ENCODE measurements around the gene ESCO1. TPM values are rescaled to one million over a fixed set of nuclear protein-coding genes. Genes with fewer than 3 reads are reported as not detected.

Gene ESCO1
- total RNA-seq, 1 experiment from 2014 or later = 21.8 TPM

DNA sequence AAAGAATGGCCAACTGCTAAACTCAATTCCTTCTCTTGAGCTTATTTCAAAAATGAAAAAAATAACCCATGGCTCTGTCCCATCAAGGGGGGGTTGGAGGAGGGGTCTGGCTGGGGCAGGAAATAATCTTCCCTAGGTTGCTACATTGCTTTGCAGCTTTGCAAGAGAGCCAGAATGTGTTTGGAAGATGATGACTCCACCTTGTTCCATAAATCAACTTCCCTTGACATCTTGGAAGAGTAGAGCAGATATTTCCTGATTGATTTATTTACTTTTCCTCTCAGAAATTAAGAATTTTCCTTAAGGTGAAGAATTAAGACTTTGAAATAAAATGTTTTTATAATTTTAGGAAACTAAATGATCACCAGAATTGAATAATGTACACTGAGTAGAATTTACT, 41.3 kb downstream of the ESCO1 start:
- BruUV-seq (replicated peaks) = no TSS peak
- CTCF ChIA-PET = no interaction called here
- TF ChIP-seq, protein P1, sequence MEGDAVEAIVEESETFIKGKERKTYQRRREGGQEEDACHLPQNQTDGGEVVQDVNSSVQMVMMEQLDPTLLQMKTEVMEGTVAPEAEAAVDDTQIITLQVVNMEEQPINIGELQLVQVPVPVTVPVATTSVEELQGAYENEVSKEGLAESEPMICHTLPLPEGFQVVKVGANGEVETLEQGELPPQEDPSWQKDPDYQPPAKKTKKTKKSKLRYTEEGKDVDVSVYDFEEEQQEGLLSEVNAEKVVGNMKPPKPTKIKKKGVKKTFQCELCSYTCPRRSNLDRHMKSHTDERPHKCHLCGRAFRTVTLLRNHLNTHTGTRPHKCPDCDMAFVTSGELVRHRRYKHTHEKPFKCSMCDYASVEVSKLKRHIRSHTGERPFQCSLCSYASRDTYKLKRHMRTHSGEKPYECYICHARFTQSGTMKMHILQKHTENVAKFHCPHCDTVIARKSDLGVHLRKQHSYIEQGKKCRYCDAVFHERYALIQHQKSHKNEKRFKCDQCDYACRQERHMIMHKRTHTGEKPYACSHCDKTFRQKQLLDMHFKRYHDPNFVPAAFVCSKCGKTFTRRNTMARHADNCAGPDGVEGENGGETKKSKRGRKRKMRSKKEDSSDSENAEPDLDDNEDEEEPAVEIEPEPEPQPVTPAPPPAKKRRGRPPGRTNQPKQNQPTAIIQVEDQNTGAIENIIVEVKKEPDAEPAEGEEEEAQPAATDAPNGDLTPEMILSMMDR (IDR thresholded peaks at IDR 0.05; ENCODE audit: unreplicated experiment) = no peak
- peaks cover 34% of the 10 kb centered on the region for H3K36me3 Mint-ChIP-seq (ENCODE audit: insufficient read depth, unreplicated experiment)
- H3K9me3 Mint-ChIP-seq (ENCODE audit: low read depth, unreplicated experiment) = no peaks in the 10 kb centered on the region
- no peaks in the 10 kb centered on the region for H3K4me1 Mint-ChIP-seq (ENCODE audit: low read depth, unreplicated experiment)
- no peak overlapping the region for H3K27ac Mint-ChIP-seq (ENCODE audit: unreplicated experiment)
- H3K4me3 Mint-ChIP-seq (ENCODE audit: low read depth, unreplicated experiment) = no peak overlapping the region
- H3K27me3 Mint-ChIP-seq (ENCODE audit: unreplicated experiment) = no peaks in the 10 kb centered on the region
- no peak for DNase-seq
- intact Hi-C loops (cut with micrococcal nuclease; ENCODE audit: unreplicated experiment) = loop anchor here (10.0 kb wide), 1 partner anchor 64 kb away; no protein-coding TSS in a partner anchor

DNA sequence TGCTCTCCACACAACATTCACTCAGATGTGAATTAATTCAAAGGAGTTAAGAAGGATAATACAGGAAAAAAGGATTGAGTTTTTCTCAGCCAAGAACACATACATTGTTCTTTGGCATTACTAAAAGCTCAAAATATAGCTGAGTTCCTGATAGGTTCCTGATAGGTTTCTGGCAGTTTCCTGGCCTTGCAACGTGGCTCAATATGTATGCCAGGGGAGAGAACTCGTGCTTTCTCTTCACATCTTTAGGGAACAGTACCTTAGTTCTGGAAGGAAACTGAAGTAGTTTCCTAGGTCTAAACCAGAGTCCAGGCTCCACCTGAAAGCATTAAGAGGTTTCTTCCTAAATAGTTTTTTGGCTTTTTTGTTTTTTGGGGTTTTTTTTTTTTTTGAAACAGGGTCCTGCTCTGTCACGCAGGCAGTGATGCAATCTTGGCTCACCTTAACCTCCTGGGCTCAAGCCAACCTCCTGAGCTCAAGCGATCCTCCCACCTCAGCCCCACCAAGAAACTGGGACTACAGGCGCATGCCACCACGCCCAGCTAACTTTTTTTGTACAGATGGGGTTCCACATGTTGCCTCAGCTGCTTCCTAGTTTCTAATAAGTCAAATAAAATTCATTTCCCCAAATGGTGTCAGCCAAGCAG, 42.8 kb downstream of the ESCO1 start:
- CTCF ChIA-PET = no interaction called here

DNA sequence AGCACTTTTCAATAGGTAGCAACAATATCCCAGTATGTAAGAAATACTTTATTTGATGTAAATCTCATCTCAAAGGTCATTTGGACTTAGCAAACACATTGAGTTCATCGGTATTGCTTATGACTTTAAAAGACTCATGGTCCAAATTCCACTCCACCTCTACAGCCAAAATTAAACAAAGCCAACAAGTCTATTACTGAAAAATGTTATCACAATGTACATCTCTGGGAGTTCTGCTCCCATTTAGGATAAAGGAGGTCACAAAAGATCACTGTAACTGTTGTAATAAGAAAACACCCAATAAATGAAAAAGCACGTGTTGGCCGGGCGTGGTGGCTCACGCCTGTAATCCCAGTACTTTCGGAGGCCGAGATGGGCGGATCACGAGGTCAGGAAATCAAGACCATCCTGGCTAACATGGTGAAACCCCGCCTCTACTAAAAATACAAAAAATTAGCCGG, 50.0 kb downstream of the ESCO1 start:
- H3K4me3 Mint-ChIP-seq (ENCODE audit: low read depth, unreplicated experiment) = no peak overlapping the region
- DNase-seq = no peak
- CTCF ChIA-PET = no interaction called here
- peaks cover 23% of the 10 kb centered on the region for H3K36me3 Mint-ChIP-seq (ENCODE audit: insufficient read depth, unreplicated experiment)
- intact Hi-C loops (cut with micrococcal nuclease; ENCODE audit: unreplicated experiment) = loop anchor here (10.0 kb wide), 1 partner anchor 56 kb away; no protein-coding TSS in a partner anchor
- no peaks in the 10 kb centered on the region for H3K9me3 Mint-ChIP-seq (ENCODE audit: low read depth, unreplicated experiment)
- H3K27me3 Mint-ChIP-seq (ENCODE audit: unreplicated experiment) = no peaks in the 10 kb centered on the region
- no peak overlapping the region for H3K27ac Mint-ChIP-seq (ENCODE audit: unreplicated experiment)
- TF ChIP-seq, protein P1 (IDR thresholded peaks at IDR 0.05; ENCODE audit: unreplicated experiment) = no peak
- H3K4me1 Mint-ChIP-seq (ENCODE audit: low read depth, unreplicated experiment) = no peaks in the 10 kb centered on the region
- no TSS peak for BruUV-seq (replicated peaks)

More for the DNA sequence above, 42.8 kb downstream of the ESCO1 start:
- H3K4me1 Mint-ChIP-seq (ENCODE audit: low read depth, unreplicated experiment) = no peaks in the 10 kb centered on the region
- BruUV-seq (replicated peaks) = no TSS peak
- intact Hi-C loops (cut with micrococcal nuclease; ENCODE audit: unreplicated experiment) = loop anchor here (10.0 kb wide), 1 partner anchor 63 kb away; no protein-coding TSS in a partner anchor
- no peak for DNase-seq
- H3K27me3 Mint-ChIP-seq (ENCODE audit: unreplicated experiment) = no peaks in the 10 kb centered on the region
- TF ChIP-seq, protein P1 (IDR thresholded peaks at IDR 0.05; ENCODE audit: unreplicated experiment) = no peak
- H3K27ac Mint-ChIP-seq (ENCODE audit: unreplicated experiment) = no peak overlapping the region
- H3K9me3 Mint-ChIP-seq (ENCODE audit: low read depth, unreplicated experiment) = no peaks in the 10 kb centered on the region
- H3K4me3 Mint-ChIP-seq (ENCODE audit: low read depth, unreplicated experiment) = no peak overlapping the region
- H3K36me3 Mint-ChIP-seq (ENCODE audit: insufficient read depth, unreplicated experiment) = peaks cover 34% of the 10 kb centered on the region

DNA sequence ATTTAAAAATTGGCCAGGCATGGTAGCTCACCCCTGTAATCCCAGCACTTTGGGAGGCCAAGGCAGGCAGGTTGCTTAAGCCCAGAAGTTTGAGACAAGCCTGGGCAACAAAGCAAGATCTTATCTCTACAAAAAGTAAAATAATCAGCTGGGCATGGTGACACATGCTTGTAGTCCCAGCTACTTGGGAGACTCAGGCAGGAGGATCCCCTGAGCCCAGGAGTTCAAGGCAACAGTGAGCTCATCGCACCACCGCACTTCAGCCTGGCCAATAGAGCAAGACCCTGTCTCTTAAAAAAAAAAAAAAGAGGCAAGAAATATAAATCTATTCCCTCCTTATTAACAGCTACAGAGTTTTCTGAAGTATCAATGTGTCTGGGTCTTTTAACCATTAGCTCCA, 51.9 kb downstream of the ESCO1 start:
- DNase-seq = no peak
- intact Hi-C loops (cut with micrococcal nuclease; ENCODE audit: unreplicated experiment) = loop anchor here (10.0 kb wide), 1 partner anchor 266 kb away; no protein-coding TSS in a partner anchor
- TF ChIP-seq, protein P1 (IDR thresholded peaks at IDR 0.05; ENCODE audit: unreplicated experiment) = no peak
- Mint-ChIP-seq H3K36me3 (ENCODE audit: insufficient read depth, unreplicated experiment) (peaks cover 19% of the 10 kb centered on the region), H3K9me3 (ENCODE audit: low read depth, unreplicated experiment) (no peaks in the 10 kb centered on the region), H3K4me3 (ENCODE audit: low read depth, unreplicated experiment) (no peak overlapping the region), H3K27me3 (ENCODE audit: unreplicated experiment) (no peaks in the 10 kb centered on the region), H3K27ac (ENCODE audit: unreplicated experiment) (no peak overlapping the region), H3K4me1 (ENCODE audit: low read depth, unreplicated experiment) (no peaks in the 10 kb centered on the region)
- BruUV-seq (replicated peaks) = no TSS peak
- CTCF ChIA-PET = no interaction called here

Measured in Calu3 (cell line).